Endodermal cell (in vitro differentiated cells): Measurements from ENCODE around the gene CRYGA. TPM values are rescaled to one million over a fixed set of nuclear protein-coding genes. Genes with fewer than 3 reads are reported as not detected.

Experiments
- DNase-seq: peaks from one replicate; pipeline ENCODE4 v3.0.0-alpha.2; 2017
- H3K27ac ChIP-seq: 2 replicates; pipeline ENCODE4 v1.5.1; 2013; ENCODE audit warnings: mild to moderate bottlenecking, low read depth, low read length, moderate library complexity
- H3K27me3 ChIP-seq: 2 replicates; pipeline ENCODE4 v1.6.1; 2013; ENCODE audit warnings: mild to moderate bottlenecking, low read length, moderate library complexity; ENCODE audit not compliant: insufficient read depth, control insufficient read depth, poor library complexity, severe bottlenecking
- H3K36me3 ChIP-seq: 2 replicates; pipeline ENCODE4 v1.7.0; 2013; ENCODE audit warnings: mild to moderate bottlenecking, low read length, moderate library complexity; ENCODE audit not compliant: control insufficient read depth, insufficient read depth
- H3K4me1 ChIP-seq: one replicate; pipeline ENCODE4 v1.7.0; 2013; ENCODE audit warnings: low read length; ENCODE audit not compliant: control insufficient read depth, insufficient read depth
- H3K4me3 ChIP-seq: 2 replicates; pipeline ENCODE4 v1.5.1; 2013; ENCODE audit warnings: mild to moderate bottlenecking, low read length, moderate library complexity
- H3K9ac ChIP-seq: 2 replicates; pipeline ENCODE4 v1.6.1; 2013; ENCODE audit warnings: mild to moderate bottlenecking, low read length, moderate library complexity; ENCODE audit not compliant: poor library complexity, severe bottlenecking; ENCODE audit errors: extremely low read depth
- H3K9me3 ChIP-seq: 2 replicates; pipeline ENCODE4 v1.6.1; 2013; ENCODE audit warnings: mild to moderate bottlenecking, low read length, moderate library complexity; ENCODE audit not compliant: control insufficient read depth
- H3K27ac Mint-ChIP-seq: 2 replicates; pipeline ENCODE4 v1.8.0; 2020; ENCODE audit warnings: mixed read lengths
- H3K27me3 Mint-ChIP-seq: 2 replicates; pipeline ENCODE4 v1.8.0; 2021; ENCODE audit warnings: mild to moderate bottlenecking, mixed read lengths; ENCODE audit not compliant: insufficient read depth
- H3K36me3 Mint-ChIP-seq: 2 replicates; pipeline ENCODE4 v1.8.0; 2020; ENCODE audit warnings: low read depth, mixed read lengths
- H3K4me1 Mint-ChIP-seq: 2 replicates; pipeline ENCODE4 v1.8.0; 2020; ENCODE audit warnings: mixed read lengths
- H3K4me3 Mint-ChIP-seq: 2 replicates; pipeline ENCODE4 v1.8.0; 2020; ENCODE audit warnings: mild to moderate bottlenecking, moderate library complexity, mixed read lengths
- H3K9me3 Mint-ChIP-seq: 2 replicates; pipeline ENCODE4 v1.8.0; 2020; ENCODE audit warnings: mild to moderate bottlenecking, mixed read lengths
- WGBS, 2 experiments: methylation state at CpG; one replicate each; pipeline versions ENCODE4 v1.1.5 to v1.1.7; 2013; ENCODE audit warnings: missing lambda C conversion rate in 2 of 2, mixed read lengths in 1 of 2; ENCODE audit not compliant: insufficient coverage in 1 of 2, insufficient read length in 1 of 2; 5-methylcytosine and 5-hydroxymethylcytosine counted together
- total RNA-seq, 2 donors: library from RNA; stranded (reverse); fragmentation: NEBNext Ultra II Directional in 1 of 2; extraction: Animal tissue kit (Norgen Biotek cat#: 25700) in 1 of 2; gene quantifications; 2 replicates in 1 of 2; 3 replicates in 1 of 2; pipeline ENCODE4 v1.2.1, GENCODE V29; 2021
- TF ChIP-seq, protein P1 (sequence below): fragments of 200-600 bp; sonication (generic); conservative IDR thresholded peaks from 2 replicates; pipeline ENCODE4 v1.5.0; 2021; ENCODE audit warnings: antibody characterized with exemption, mild to moderate bottlenecking

CRYGA gene
- total RNA-seq, 2 donors from 2014 or later: not detected

DNA sequence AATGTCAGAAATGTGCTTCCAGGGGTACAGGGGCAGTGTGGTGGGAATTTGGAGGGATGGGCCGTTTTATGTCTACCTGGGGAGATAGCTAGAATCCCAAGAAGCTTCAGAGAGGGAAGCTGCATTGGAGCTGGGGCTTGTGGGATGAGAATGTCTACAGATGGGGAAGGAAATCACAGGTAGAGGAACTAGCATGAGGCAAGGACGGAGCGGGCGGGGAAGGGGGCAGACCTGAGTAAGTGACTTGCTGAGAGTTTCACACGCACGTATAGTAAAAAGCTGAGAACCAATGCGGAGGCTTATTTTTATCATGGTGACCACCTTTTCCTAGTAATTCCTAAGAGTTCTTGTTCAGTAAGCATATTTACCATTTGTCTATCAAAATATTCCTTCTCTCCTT, 20.1 kb upstream of the CRYGA start:
- H3K4me1 Mint-ChIP-seq: peaks cover 57% of the 10 kb centered on the region
- peak overlapping the region; percentile 43 for H3K4me3 Mint-ChIP-seq
- H3K27ac Mint-ChIP-seq: no peak overlapping the region
- no peaks in the 10 kb centered on the region for H3K36me3 Mint-ChIP-seq
- Histone ChIP-seq H3K9ac (no peak overlapping the region), H3K4me3 (no peak overlapping the region), H3K4me1 (peaks cover 11% of the 10 kb centered on the region), H3K36me3 (no peaks in the 10 kb centered on the region), H3K27me3 (no peaks in the 10 kb centered on the region), H3K9me3 (no peaks in the 10 kb centered on the region), H3K27ac (no peak overlapping the region)
- 36 to 48% methylated on average over 6 to 7 of the region's 7 CpGs for WGBS, 2 experiments
- H3K9me3 Mint-ChIP-seq: no peaks in the 10 kb centered on the region
- TF ChIP-seq, protein P1, sequence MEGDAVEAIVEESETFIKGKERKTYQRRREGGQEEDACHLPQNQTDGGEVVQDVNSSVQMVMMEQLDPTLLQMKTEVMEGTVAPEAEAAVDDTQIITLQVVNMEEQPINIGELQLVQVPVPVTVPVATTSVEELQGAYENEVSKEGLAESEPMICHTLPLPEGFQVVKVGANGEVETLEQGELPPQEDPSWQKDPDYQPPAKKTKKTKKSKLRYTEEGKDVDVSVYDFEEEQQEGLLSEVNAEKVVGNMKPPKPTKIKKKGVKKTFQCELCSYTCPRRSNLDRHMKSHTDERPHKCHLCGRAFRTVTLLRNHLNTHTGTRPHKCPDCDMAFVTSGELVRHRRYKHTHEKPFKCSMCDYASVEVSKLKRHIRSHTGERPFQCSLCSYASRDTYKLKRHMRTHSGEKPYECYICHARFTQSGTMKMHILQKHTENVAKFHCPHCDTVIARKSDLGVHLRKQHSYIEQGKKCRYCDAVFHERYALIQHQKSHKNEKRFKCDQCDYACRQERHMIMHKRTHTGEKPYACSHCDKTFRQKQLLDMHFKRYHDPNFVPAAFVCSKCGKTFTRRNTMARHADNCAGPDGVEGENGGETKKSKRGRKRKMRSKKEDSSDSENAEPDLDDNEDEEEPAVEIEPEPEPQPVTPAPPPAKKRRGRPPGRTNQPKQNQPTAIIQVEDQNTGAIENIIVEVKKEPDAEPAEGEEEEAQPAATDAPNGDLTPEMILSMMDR: peak; percentile 43
- DNase-seq: peak; percentile 87
- H3K27me3 Mint-ChIP-seq: no peaks in the 10 kb centered on the region

DNA sequence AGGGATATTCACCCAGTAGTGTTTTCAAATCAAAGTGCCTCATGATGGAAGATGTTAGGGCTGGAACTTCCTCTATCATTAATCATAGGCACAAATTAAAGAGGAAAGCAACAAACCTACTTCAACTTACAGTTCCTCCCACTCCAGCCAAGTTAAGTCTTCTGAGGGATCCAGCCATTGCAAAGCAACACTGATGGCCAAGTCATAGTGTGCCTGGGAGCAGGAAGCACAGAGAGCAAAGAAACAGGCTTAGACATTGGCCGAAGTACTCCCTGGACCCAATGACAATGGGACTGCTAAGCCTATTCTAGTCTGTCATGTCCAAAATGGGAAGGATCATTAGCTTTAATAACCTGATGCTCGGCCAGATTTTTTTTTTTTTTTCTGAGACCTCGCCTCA, 19.4 kb upstream of the CRYGA start:
- H3K4me3 Mint-ChIP-seq: no peak overlapping the region
- no peak overlapping the region for H3K27ac ChIP-seq
- DNase-seq: no peak
- H3K27ac Mint-ChIP-seq: no peak overlapping the region
- no peaks in the 10 kb centered on the region for H3K36me3 ChIP-seq
- peaks cover 59% of the 10 kb centered on the region for H3K4me1 Mint-ChIP-seq
- no peak overlapping the region for H3K9ac ChIP-seq
- no peaks in the 10 kb centered on the region for H3K36me3 Mint-ChIP-seq
- WGBS, 2 experiments: 93% methylated on average over 2 to 3 of the region's 3 CpGs
- H3K9me3 ChIP-seq: no peaks in the 10 kb centered on the region
- H3K4me3 ChIP-seq: no peak overlapping the region
- H3K27me3 Mint-ChIP-seq: no peaks in the 10 kb centered on the region
- TF ChIP-seq, protein P1: no peak
- no peaks in the 10 kb centered on the region for H3K9me3 Mint-ChIP-seq
- no peaks in the 10 kb centered on the region for H3K27me3 ChIP-seq
- peaks cover 11% of the 10 kb centered on the region for H3K4me1 ChIP-seq

DNA sequence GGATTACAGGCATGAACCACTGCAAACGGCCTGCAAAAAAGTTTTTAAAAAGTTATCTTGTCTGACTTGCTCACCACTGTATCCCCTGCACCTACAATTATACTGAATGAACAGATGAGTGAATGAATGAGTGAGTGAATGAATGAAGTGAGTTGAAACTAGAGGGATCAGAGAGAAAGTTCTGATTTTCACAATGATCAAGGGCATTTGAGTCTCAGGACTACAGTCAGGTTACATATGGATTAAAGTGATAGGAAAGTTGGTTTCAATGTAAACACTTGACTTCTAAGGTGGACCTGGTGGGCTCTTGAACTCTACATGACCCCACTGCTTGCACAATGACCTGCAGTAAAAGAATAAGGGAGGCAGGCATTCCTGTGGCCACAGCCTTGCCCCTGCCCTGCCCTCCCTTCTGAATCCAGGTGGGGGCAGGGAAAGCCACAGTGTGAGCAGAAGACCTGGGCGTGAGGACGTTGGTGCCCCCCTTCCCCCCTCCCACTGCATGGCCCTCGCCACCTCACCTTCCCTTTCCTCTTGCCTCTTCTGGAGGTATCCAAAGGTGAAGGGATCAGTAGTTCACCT, 15.7 kb upstream of the CRYGA start:
- no peak overlapping the region for H3K27ac ChIP-seq
- no peaks in the 10 kb centered on the region for H3K36me3 Mint-ChIP-seq
- no peak overlapping the region for H3K4me3 ChIP-seq
- no peaks in the 10 kb centered on the region for H3K9me3 Mint-ChIP-seq
- H3K9me3 ChIP-seq: no peaks in the 10 kb centered on the region
- peaks cover 5% of the 10 kb centered on the region for H3K4me1 ChIP-seq
- H3K4me1 Mint-ChIP-seq: peaks cover 31% of the 10 kb centered on the region
- H3K4me3 Mint-ChIP-seq: no peak overlapping the region
- H3K9ac ChIP-seq: no peak overlapping the region
- 74% methylated on average over 4 of the region's 4 CpGs; no CpG with 5 or more reads in 1 of the 2 experiments for WGBS, 2 experiments
- H3K36me3 ChIP-seq: no peaks in the 10 kb centered on the region
- H3K27ac Mint-ChIP-seq: no peak overlapping the region
- TF ChIP-seq, protein P1: peak; percentile 45
- no peaks in the 10 kb centered on the region for H3K27me3 ChIP-seq
- no peaks in the 10 kb centered on the region for H3K27me3 Mint-ChIP-seq
- peak; percentile 75 for DNase-seq
